Activated T-cell treated with anti-CD3 and anti-CD28 coated beads for 48 hours (primary cell): ENCODE data around the gene CEACAM7.
A peak's percentile ranks its signal among the peaks of the same experiment; 100 is the strongest.
"Not testable (repeated sequence)": the region's sequence is repeated elsewhere in the genome, so short reads cannot be mapped to it uniquely, and the experiment has no call there.

Experiments used
- DNase-seq: peaks from one replicate; pipeline ENCODE4 v3.0.0-alpha.2; 2020; ENCODE audit warnings: low read depth

CEACAM7 gene

GRCh38 chr19:41656756-41657155 is 31.3 kb downstream of the CEACAM7 start:
- DNase-seq: not testable (repeated sequence)

GRCh38 chr19:41652250-41652649 is 35.8 kb downstream of the CEACAM7 start:
- DNase-seq: no peak

DNA sequence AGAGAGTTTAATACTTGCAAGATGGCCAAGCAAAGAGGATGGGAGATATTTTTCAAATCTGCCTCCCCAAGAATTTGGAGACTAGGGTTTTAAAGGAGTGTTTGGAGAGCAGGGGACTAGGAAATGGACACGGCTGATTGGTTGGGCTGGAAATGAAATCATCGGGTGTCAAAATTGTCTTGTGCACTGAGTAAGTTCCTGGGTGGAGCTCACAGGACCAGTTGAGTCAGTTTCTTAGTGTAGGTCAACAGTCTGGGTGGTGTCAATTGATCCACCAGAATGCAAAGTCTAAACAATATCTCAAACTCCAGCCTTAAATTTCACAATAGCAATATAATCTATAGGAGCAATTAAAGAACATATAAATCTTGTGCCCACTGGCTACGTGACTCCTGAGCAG is 38.2 kb downstream of the CEACAM7 start:
- DNase-seq: no peak

DNA sequence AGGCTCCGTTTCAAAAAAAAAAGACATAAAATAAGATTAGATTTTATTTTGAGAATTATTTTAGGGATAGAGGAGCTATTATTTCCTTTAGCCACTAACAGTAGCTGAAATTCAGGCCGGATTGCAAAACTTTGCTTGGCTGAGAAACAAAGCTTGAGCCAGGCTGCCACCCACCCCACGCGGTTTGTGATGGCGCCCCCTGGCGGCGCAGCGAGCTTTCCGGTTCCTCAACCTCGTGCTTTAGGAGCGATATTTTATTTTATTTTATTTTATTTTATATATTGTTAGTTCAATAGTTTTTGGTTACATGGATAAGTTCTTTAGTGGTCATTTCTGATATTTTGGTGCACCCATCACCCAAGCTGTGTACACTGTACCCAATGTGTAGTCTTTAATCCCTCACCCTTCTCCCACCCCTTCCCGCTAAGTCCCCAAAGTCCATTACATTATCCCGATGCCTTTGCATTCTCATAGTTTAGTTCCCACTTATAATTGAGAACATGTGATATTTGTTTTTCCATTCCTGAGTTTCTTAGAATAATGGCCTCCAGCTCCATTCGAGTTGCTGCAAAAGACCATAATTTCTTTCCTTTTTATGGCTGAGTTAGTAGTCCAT is 41.4 kb downstream of the CEACAM7 start:
- peak; percentile 57 for DNase-seq

DNA sequence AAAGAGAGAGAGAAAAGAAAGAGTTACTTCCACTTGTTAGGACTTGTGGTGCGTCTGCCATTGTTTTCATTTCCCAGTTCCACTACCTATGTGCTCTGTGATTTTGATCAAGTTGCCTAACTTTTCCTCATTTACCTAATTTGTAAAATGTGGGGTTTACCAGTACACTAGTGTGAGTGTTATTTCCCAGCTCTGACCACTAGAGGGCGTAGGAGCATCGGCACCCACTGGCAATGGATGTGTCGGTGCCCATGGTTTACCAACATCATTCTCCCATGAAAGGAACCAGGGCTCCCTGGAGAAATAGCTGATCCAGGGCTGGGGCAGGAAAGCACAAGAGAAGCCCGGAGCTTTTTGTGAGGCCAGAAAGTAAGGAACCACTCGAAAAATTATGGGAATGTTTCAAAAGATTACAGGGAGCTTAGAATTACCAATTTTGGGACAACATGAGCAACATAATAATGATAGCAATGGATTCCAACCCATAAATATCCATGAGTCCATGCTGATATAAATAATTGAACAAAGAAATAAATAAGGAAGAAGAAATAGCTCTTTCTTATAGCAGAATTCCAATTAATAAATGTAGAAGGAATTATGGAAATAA is 46.1 kb downstream of the CEACAM7 start:
- DNase-seq: peak; percentile 54

GRCh38 chr19:41638641-41639081 is 49.4 kb downstream of the CEACAM7 start:
- no peak for DNase-seq

GRCh38 chr19:41637484-41637883 is 50.6 kb downstream of the CEACAM7 start:
- no peak for DNase-seq

- DNase-seq: no peak
Measured at GRCh38 chr19:41627966-41628675, 59.9 kb downstream of the CEACAM7 start.

- DNase-seq: no peak
Measured at GRCh38 chr19:41626877-41627276, 61.2 kb downstream of the CEACAM7 start, which contains the start of gene CEACAM4. TSS of gene CEACAM4 (minus strand) at chr19:41627074. CDS start at chr19:41626963, 111 bp downstream.

GRCh38 chr19:41626278-41626677 is 61.8 kb downstream of the CEACAM7 start:
- no peak for DNase-seq

- DNase-seq: no peak
Measured at GRCh38 chr19:41624937-41625336, 63.1 kb downstream of the CEACAM7 start.

DNA sequence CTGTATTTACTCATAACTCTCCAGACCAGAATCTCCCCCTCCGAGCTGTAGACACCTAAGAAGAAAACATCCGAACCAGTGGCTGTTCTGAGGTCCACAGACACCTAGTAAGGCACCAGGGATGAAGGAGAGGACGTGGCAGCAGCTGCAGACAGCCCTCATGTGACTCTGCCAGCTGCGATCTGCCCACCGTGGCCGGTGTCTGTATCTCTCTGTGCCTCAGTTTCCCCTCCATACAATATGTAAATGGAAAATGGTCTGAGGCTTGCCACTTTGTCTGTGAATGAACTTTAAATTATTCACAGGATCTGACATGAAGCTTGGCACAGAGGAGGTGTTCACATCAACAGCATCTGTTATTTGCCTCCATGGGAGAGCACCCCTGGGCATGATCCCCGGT is 63.6 kb downstream of the CEACAM7 start:
- DNase-seq: no peak

- no peak for DNase-seq
Measured at GRCh38 chr19:41623360-41623759, 64.7 kb downstream of the CEACAM7 start.
